GM23338 (cell line): ENCODE data around the gene PAX5.

Experiments
- EZH2phosphoT487 ChIP-seq: fragments of 200-600 bp; sonication (generic); IDR thresholded peaks from one replicate; pipeline ENCODE4 v1.8.1; 2018; ENCODE audit warnings: antibody characterized with exemption; ENCODE audit not compliant: unreplicated experiment
- TF ChIP-seq, protein P1 (sequence below), 2 experiments: fragments of 200-600 bp in 1 of 2; sonication (generic) in 1 of 2; conservative IDR thresholded peaks; 2 replicates each; pipeline versions ENCODE4 v1.5.1 to v1.6.1; 2016 to 2017; ENCODE audit warnings: antibody characterized with exemption in 2 of 2, low read depth in 2 of 2, mild to moderate bottlenecking in 2 of 2, moderate library complexity in 1 of 2

DNA sequence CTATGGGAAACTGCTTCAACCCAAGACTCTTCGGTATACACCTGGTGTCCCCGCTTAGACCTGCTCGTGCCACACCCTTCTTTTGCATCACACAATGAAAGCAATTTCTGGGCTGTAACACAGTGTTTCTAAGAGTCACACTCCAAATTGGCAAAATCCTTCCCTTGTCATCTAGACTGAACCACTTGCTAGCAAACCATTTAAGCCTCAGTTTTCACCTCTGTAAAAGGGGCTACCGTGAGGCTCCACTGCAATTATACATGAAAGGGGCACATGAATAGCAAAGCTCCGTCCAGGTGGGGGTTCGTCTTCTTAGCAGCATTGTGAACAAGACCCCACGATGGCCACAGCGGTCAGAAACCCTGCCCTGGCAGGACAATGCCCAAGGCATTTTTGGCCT, 166.8 kb downstream of the PAX5 start:
- TF ChIP-seq, protein P1, sequence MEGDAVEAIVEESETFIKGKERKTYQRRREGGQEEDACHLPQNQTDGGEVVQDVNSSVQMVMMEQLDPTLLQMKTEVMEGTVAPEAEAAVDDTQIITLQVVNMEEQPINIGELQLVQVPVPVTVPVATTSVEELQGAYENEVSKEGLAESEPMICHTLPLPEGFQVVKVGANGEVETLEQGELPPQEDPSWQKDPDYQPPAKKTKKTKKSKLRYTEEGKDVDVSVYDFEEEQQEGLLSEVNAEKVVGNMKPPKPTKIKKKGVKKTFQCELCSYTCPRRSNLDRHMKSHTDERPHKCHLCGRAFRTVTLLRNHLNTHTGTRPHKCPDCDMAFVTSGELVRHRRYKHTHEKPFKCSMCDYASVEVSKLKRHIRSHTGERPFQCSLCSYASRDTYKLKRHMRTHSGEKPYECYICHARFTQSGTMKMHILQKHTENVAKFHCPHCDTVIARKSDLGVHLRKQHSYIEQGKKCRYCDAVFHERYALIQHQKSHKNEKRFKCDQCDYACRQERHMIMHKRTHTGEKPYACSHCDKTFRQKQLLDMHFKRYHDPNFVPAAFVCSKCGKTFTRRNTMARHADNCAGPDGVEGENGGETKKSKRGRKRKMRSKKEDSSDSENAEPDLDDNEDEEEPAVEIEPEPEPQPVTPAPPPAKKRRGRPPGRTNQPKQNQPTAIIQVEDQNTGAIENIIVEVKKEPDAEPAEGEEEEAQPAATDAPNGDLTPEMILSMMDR (conservative IDR thresholded peaks at IDR 0.05; ENCODE audit: low read depth in 2 of 2), result no peak
- no peak for TF ChIP-seq EZH2phosphoT487
